Trophoblast cell (in vitro differentiated cells and primary cell): ENCODE results near the gene OGDH.

Experiments
- DNase-seq, 2 donors: peaks; one replicate each; pipeline ENCODE4 v3.0.0-alpha.2; 2016
- H2AFZ ChIP-seq: 2 replicates; pipeline ENCODE4 v1.6.1; 2013; ENCODE audit warnings: low read length, moderate library complexity, mild to moderate bottlenecking; ENCODE audit not compliant: insufficient read depth, poor library complexity
- H2AK5ac ChIP-seq: 2 replicates; pipeline ENCODE4 v1.6.1; 2013; ENCODE audit warnings: mild to moderate bottlenecking, low read length
- H2BK120ac ChIP-seq: 2 replicates; pipeline ENCODE4 v1.6.1; 2013; ENCODE audit warnings: low read length, mild to moderate bottlenecking, moderate library complexity; ENCODE audit not compliant: insufficient read depth, poor library complexity
- H2BK12ac ChIP-seq: 2 replicates; pipeline ENCODE4 v1.6.1; 2013; ENCODE audit warnings: mild to moderate bottlenecking, low read length, moderate library complexity
- H2BK5ac ChIP-seq: 2 replicates; pipeline ENCODE4 v1.6.1; 2013; ENCODE audit warnings: low read length, low read depth, moderate library complexity, mild to moderate bottlenecking; ENCODE audit not compliant: poor library complexity
- H3K14ac ChIP-seq: 2 replicates; pipeline ENCODE4 v1.6.1; 2013; ENCODE audit warnings: mild to moderate bottlenecking, low read length
- H3K18ac ChIP-seq: 2 replicates; pipeline ENCODE4 v1.6.1; 2013; ENCODE audit warnings: mild to moderate bottlenecking, low read length
- H3K23ac ChIP-seq: 2 replicates; pipeline ENCODE4 v1.6.1; 2013; ENCODE audit warnings: low read length
- H3K27ac ChIP-seq: 2 replicates; pipeline ENCODE4 v1.5.1; 2013; ENCODE audit warnings: low read depth, mild to moderate bottlenecking, inconsistent platforms, low read length, moderate library complexity
- H3K27me3 ChIP-seq: 2 replicates; pipeline ENCODE4 v1.6.1; 2013; ENCODE audit warnings: inconsistent platforms, mild to moderate bottlenecking, low read length, moderate library complexity; ENCODE audit not compliant: insufficient read depth
- H3K36me3 ChIP-seq, 2 experiments: 1 replicate in 1 of 2; 2 replicates in 1 of 2; pipeline ENCODE4 v1.6.1; 2013; ENCODE audit warnings: low read length in 2 of 2, mild to moderate bottlenecking in 2 of 2, moderate library complexity in 1 of 2; ENCODE audit not compliant: insufficient read depth in 2 of 2, control insufficient read depth in 1 of 2
- H3K4ac ChIP-seq: 2 replicates; pipeline ENCODE4 v1.6.1; 2013; ENCODE audit warnings: low read depth, mild to moderate bottlenecking, low read length, moderate library complexity
- H3K4me1 ChIP-seq, 2 experiments: 1 replicate in 1 of 2; 2 replicates in 1 of 2; pipeline ENCODE4 v1.6.1; 2013; ENCODE audit warnings: low read length in 2 of 2, mild to moderate bottlenecking in 2 of 2, moderate library complexity in 1 of 2; ENCODE audit not compliant: insufficient read depth in 2 of 2, control insufficient read depth in 1 of 2
- H3K4me2 ChIP-seq: 2 replicates; pipeline ENCODE4 v1.6.1; 2013; ENCODE audit warnings: inconsistent platforms, mild to moderate bottlenecking, low read length, moderate library complexity
- H3K4me3 ChIP-seq: 2 replicates; pipeline ENCODE4 v1.5.1; 2013; ENCODE audit warnings: mild to moderate bottlenecking, low read depth, low read length, inconsistent platforms
- H3K79me1 ChIP-seq: one replicate; pipeline ENCODE4 v1.6.1; 2013; ENCODE audit warnings: low read length
- H3K79me2 ChIP-seq: 2 replicates; pipeline ENCODE4 v1.6.1; 2013; ENCODE audit warnings: low read length, mild to moderate bottlenecking; ENCODE audit not compliant: control insufficient read depth, insufficient read depth, poor library complexity
- H3K9ac ChIP-seq: 2 replicates; pipeline ENCODE4 v1.6.1; 2013; ENCODE audit warnings: mild to moderate bottlenecking, low read length
- H3K9me3 ChIP-seq: 2 replicates; pipeline ENCODE4 v1.6.1; 2013; ENCODE audit warnings: low read depth, mild to moderate bottlenecking, control low read depth, inconsistent platforms, low read length; ENCODE audit not compliant: insufficient read depth
- H4K12ac ChIP-seq: 2 replicates; pipeline ENCODE4 v1.6.1; 2013; ENCODE audit warnings: low read depth, mild to moderate bottlenecking, low read length, moderate library complexity
- H4K8ac ChIP-seq: 2 replicates; pipeline ENCODE4 v1.6.1; 2013; ENCODE audit warnings: low read depth, mild to moderate bottlenecking, low read length, moderate library complexity
- H4K91ac ChIP-seq: one replicate; pipeline ENCODE4 v1.6.1; 2013; ENCODE audit warnings: low read depth, mild to moderate bottlenecking, low read length, moderate library complexity
- WGBS: extraction: QIAGEN DNeasy Blood & Tissue Kit; methylation state at CpG from one replicate; pipeline ENCODE4 v1.1.7; 2013; ENCODE audit warnings: missing lambda C conversion rate; ENCODE audit not compliant: insufficient read length, insufficient coverage; ENCODE audit errors: extremely low coverage; 5-methylcytosine and 5-hydroxymethylcytosine counted together

OGDH gene

GRCh38 chr7:44646176-44646920 lies 39.9 kb downstream of the OGDH start:
- no peaks in the 10 kb centered on the region for H3K27me3 ChIP-seq

GRCh38 chr7:44646921-44647636 lies 40.7 kb downstream of the OGDH start:
- Histone ChIP-seq H3K79me2 (no peaks in the 10 kb centered on the region), H2BK5ac (no peak overlapping the region), H2AFZ (no peak overlapping the region), H3K4ac (no peak overlapping the region), H3K23ac (no peak overlapping the region), H2BK120ac (no peak overlapping the region), H3K27ac (no peak overlapping the region), H3K4me3 (no peak overlapping the region), H3K4me1 (no peaks in the 10 kb centered on the region), H2AK5ac (no peak overlapping the region), H3K18ac (no peak overlapping the region), H4K8ac (no peak overlapping the region), H3K27me3 (no peaks in the 10 kb centered on the region), H3K36me3 (peaks cover 27 to 43% of the 10 kb centered on the region in 2 experiments), H3K4me2 (no peak overlapping the region), H3K9me3 (no peaks in the 10 kb centered on the region), H4K12ac (no peak overlapping the region), H3K9ac (no peak overlapping the region), H4K91ac (no peak overlapping the region), H3K14ac (no peak overlapping the region), H2BK12ac (no peak overlapping the region), H3K79me1 (no peaks in the 10 kb centered on the region)
- DNase-seq: no peak
- no CpG with 5 or more reads among the region's 3 CpGs for whole genome bisulfite sequencing

More at GRCh38 chr7:44646176-44646920, 39.9 kb downstream of the OGDH start:
- no peak overlapping the region for H3K9ac ChIP-seq
- no peak overlapping the region for H2AK5ac ChIP-seq
- H3K4me3 ChIP-seq: no peak overlapping the region
- DNase-seq: no peak
- no peak overlapping the region for H4K8ac ChIP-seq
- H3K27ac ChIP-seq: no peak overlapping the region
- H2BK120ac ChIP-seq: no peak overlapping the region
- WGBS: no CpG with 5 or more reads among the region's 3 CpGs
- H4K91ac ChIP-seq: no peak overlapping the region
- no peak overlapping the region for H3K14ac ChIP-seq
- H3K23ac ChIP-seq: no peak overlapping the region
- no peaks in the 10 kb centered on the region for H3K79me1 ChIP-seq
- H4K12ac ChIP-seq: no peak overlapping the region
- H3K9me3 ChIP-seq: no peaks in the 10 kb centered on the region
- H3K79me2 ChIP-seq: no peaks in the 10 kb centered on the region
- H2BK12ac ChIP-seq: no peak overlapping the region
- no peak overlapping the region for H3K4me2 ChIP-seq
- no peak overlapping the region for H3K18ac ChIP-seq
- no peaks in the 10 kb centered on the region for H3K4me1 ChIP-seq
- H3K4ac ChIP-seq: no peak overlapping the region
- H3K36me3 ChIP-seq: peaks cover 27 to 46% of the 10 kb centered on the region in 2 experiments
- no peak overlapping the region for H2BK5ac ChIP-seq
- H2AFZ ChIP-seq: no peak overlapping the region

GRCh38 chr7:44647981-44648714 lies 41.7 kb downstream of the OGDH start:
- Histone ChIP-seq H4K91ac (no peak overlapping the region), H3K18ac (no peak overlapping the region), H2BK120ac (no peak overlapping the region), H2AK5ac (no peak overlapping the region), H4K8ac (no peak overlapping the region), H3K4me1 (no peaks in the 10 kb centered on the region), H3K36me3 (peaks cover 29 to 44% of the 10 kb centered on the region in 2 experiments), H2AFZ (no peak overlapping the region), H3K4me2 (no peak overlapping the region), H4K12ac (no peak overlapping the region), H3K23ac (no peak overlapping the region), H3K14ac (no peak overlapping the region), H3K79me2 (no peaks in the 10 kb centered on the region), H3K27me3 (no peaks in the 10 kb centered on the region), H2BK12ac (no peak overlapping the region), H3K4ac (no peak overlapping the region), H3K4me3 (no peak overlapping the region), H3K79me1 (no peaks in the 10 kb centered on the region), H3K9ac (no peak overlapping the region), H3K27ac (no peak overlapping the region), H3K9me3 (no peaks in the 10 kb centered on the region), H2BK5ac (no peak overlapping the region)
- no CpG with 5 or more reads among the region's 4 CpGs for whole genome bisulfite sequencing
- DNase-seq: no peak

- Histone ChIP-seq H4K91ac (no peak overlapping the region), H3K79me2 (no peaks in the 10 kb centered on the region), H3K36me3 (peaks cover 27 to 44% of the 10 kb centered on the region in 2 experiments), H3K18ac (no peak overlapping the region), H3K27ac (no peak overlapping the region), H4K8ac (no peak overlapping the region), H2BK5ac (no peak overlapping the region), H3K9ac (no peak overlapping the region), H3K27me3 (no peaks in the 10 kb centered on the region), H3K79me1 (no peaks in the 10 kb centered on the region), H2BK12ac (no peak overlapping the region), H3K4me2 (no peak overlapping the region), H4K12ac (no peak overlapping the region), H2AFZ (no peak overlapping the region), H3K4ac (no peak overlapping the region), H3K23ac (no peak overlapping the region), H3K9me3 (no peaks in the 10 kb centered on the region), H3K4me1 (no peaks in the 10 kb centered on the region), H3K4me3 (no peak overlapping the region), H2BK120ac (no peak overlapping the region), H2AK5ac (no peak overlapping the region), H3K14ac (no peak overlapping the region)
- no peak for DNase-seq
- no CpG with 5 or more reads among the region's 4 CpGs for WGBS
Observed at GRCh38 chr7:44650242-44650641, 43.8 kb downstream of the OGDH start.
